Measurements from ENCODE around the gene PANK2.
A peak's percentile ranks its signal among the peaks of the same experiment; 100 is the strongest.

DNA sequence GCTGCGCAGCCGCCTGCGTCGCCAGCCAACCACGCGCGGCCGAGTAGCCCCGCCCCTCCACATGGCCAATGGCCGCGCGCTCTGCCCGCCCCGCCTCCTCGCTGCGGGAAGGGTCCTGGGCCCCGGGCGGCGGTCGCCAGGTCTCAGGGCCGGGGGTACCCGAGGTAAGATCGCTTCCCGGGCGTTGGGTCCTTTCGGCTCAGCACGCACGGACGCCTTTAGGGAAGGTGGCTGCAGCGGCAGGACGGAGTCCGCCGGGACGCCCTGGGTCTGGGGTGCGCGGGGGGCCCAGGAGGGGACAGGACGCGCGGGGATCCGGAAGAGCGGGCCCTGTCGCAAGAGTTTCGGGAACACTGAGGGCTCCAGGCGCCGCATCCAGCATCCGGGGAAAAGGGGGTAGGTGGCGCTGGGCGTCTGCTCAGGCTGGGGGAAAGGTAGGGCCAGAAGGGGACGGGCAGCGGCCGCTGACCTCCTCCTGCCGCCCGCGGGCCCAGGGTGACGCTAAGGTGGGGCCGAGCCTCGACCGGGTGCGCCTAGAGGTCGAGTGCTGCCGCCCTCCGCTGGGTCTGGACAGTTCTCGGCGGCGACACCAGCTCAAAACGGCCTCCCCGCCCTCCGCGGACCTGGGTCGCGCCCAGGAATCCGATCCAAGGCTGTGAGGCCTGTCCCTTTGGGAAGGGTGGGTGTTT lies 42.3 kb upstream of the PANK2 start, which contains the start of gene MAVS:
- TF ChIP-seq, protein P1, sequence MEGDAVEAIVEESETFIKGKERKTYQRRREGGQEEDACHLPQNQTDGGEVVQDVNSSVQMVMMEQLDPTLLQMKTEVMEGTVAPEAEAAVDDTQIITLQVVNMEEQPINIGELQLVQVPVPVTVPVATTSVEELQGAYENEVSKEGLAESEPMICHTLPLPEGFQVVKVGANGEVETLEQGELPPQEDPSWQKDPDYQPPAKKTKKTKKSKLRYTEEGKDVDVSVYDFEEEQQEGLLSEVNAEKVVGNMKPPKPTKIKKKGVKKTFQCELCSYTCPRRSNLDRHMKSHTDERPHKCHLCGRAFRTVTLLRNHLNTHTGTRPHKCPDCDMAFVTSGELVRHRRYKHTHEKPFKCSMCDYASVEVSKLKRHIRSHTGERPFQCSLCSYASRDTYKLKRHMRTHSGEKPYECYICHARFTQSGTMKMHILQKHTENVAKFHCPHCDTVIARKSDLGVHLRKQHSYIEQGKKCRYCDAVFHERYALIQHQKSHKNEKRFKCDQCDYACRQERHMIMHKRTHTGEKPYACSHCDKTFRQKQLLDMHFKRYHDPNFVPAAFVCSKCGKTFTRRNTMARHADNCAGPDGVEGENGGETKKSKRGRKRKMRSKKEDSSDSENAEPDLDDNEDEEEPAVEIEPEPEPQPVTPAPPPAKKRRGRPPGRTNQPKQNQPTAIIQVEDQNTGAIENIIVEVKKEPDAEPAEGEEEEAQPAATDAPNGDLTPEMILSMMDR (optimal IDR thresholded peaks at IDR 0.05 in 1 of 3, IDR thresholded peaks at IDR 0.05 in 1 of 3, conservative IDR thresholded peaks at IDR 0.05 in 1 of 3; ENCODE audit: extremely low read depth in 1 of 3, insufficient read depth in 2 of 3, low read length in 3 of 3) = peak in 1 of 3 experiments; percentile 10
- no peak for TF ChIP-seq EZH2 (IDR thresholded peaks at IDR 0.05; ENCODE audit: low read length)

Measured in keratinocyte (primary cell).